Measurements from ENCODE around the gene HDGF. TPM values are rescaled to one million over a fixed set of nuclear protein-coding genes. Genes with fewer than 3 reads are reported as not detected.

The HDGF gene
- total and polyA plus RNA-seq, 2 of the 8 experiments (the other 6 are each of a cell fraction or from before 2014, with no cell fraction given), result 145 to 391 TPM

DNA sequence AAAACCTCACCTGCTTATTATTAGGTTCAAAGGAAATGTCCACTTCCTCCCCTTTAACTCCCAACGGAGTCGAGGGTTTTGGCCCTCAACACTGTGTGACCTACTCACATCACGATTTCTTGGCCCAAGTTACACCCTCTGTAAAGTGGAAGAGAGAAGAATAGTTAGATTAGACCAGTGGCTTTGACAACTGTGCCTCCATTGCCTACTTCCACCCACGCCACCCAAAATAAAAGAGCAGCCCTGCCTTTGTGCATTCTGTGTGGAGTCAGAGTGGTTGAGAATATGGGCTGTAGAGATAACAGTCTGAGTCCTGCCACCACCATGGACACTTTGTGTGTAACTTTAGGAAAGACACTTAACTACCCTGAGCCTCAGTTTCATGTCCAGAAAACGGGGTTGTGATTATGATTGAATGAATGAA, 4.1 kb upstream of the HDGF start (continued):
- TF ChIP-seq, protein P1, sequence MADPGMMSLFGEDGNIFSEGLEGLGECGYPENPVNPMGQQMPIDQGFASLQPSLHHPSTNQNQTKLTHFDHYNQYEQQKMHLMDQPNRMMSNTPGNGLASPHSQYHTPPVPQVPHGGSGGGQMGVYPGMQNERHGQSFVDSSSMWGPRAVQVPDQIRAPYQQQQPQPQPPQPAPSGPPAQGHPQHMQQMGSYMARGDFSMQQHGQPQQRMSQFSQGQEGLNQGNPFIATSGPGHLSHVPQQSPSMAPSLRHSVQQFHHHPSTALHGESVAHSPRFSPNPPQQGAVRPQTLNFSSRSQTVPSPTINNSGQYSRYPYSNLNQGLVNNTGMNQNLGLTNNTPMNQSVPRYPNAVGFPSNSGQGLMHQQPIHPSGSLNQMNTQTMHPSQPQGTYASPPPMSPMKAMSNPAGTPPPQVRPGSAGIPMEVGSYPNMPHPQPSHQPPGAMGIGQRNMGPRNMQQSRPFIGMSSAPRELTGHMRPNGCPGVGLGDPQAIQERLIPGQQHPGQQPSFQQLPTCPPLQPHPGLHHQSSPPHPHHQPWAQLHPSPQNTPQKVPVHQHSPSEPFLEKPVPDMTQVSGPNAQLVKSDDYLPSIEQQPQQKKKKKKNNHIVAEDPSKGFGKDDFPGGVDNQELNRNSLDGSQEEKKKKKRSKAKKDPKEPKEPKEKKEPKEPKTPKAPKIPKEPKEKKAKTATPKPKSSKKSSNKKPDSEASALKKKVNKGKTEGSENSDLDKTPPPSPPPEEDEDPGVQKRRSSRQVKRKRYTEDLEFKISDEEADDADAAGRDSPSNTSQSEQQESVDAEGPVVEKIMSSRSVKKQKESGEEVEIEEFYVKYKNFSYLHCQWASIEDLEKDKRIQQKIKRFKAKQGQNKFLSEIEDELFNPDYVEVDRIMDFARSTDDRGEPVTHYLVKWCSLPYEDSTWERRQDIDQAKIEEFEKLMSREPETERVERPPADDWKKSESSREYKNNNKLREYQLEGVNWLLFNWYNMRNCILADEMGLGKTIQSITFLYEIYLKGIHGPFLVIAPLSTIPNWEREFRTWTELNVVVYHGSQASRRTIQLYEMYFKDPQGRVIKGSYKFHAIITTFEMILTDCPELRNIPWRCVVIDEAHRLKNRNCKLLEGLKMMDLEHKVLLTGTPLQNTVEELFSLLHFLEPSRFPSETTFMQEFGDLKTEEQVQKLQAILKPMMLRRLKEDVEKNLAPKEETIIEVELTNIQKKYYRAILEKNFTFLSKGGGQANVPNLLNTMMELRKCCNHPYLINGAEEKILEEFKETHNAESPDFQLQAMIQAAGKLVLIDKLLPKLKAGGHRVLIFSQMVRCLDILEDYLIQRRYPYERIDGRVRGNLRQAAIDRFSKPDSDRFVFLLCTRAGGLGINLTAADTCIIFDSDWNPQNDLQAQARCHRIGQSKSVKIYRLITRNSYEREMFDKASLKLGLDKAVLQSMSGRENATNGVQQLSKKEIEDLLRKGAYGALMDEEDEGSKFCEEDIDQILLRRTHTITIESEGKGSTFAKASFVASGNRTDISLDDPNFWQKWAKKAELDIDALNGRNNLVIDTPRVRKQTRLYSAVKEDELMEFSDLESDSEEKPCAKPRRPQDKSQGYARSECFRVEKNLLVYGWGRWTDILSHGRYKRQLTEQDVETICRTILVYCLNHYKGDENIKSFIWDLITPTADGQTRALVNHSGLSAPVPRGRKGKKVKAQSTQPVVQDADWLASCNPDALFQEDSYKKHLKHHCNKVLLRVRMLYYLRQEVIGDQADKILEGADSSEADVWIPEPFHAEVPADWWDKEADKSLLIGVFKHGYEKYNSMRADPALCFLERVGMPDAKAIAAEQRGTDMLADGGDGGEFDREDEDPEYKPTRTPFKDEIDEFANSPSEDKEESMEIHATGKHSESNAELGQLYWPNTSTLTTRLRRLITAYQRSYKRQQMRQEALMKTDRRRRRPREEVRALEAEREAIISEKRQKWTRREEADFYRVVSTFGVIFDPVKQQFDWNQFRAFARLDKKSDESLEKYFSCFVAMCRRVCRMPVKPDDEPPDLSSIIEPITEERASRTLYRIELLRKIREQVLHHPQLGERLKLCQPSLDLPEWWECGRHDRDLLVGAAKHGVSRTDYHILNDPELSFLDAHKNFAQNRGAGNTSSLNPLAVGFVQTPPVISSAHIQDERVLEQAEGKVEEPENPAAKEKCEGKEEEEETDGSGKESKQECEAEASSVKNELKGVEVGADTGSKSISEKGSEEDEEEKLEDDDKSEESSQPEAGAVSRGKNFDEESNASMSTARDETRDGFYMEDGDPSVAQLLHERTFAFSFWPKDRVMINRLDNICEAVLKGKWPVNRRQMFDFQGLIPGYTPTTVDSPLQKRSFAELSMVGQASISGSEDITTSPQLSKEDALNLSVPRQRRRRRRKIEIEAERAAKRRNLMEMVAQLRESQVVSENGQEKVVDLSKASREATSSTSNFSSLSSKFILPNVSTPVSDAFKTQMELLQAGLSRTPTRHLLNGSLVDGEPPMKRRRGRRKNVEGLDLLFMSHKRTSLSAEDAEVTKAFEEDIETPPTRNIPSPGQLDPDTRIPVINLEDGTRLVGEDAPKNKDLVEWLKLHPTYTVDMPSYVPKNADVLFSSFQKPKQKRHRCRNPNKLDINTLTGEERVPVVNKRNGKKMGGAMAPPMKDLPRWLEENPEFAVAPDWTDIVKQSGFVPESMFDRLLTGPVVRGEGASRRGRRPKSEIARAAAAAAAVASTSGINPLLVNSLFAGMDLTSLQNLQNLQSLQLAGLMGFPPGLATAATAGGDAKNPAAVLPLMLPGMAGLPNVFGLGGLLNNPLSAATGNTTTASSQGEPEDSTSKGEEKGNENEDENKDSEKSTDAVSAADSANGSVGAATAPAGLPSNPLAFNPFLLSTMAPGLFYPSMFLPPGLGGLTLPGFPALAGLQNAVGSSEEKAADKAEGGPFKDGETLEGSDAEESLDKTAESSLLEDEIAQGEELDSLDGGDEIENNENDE (IDR thresholded peaks at IDR 0.05; ENCODE audit: insufficient replicate concordance, low read length), result no peak
- TF ChIP-seq RBBP5 (IDR thresholded peaks at IDR 0.05; ENCODE audit: borderline replicate concordance, low read depth, low read length), result no peak
- no peak for TF ChIP-seq EGR1 (IDR thresholded peaks at IDR 0.05; ENCODE audit: borderline replicate concordance, low read depth, low read length)
- TF ChIP-seq SP2 (IDR thresholded peaks at IDR 0.05; ENCODE audit: low read length), result no peak
- TF ChIP-seq TAF1 (IDR thresholded peaks at IDR 0.05; ENCODE audit: low read depth, low read length), result no peak

Data from H1 (cell line).